Nephron (organoid): ENCODE results near the gene AGO4.

ENCODE experiments used
- H3K27ac Mint-ChIP-seq, 3 experiments: 2 replicates each; pipeline ENCODE4 v1.8.0; 2020; ENCODE audit warnings: mixed read lengths in 3 of 3, mild to moderate bottlenecking in 2 of 3, moderate library complexity in 1 of 3
- H3K27me3 Mint-ChIP-seq: 2 replicates; pipeline ENCODE4 v1.8.0; 2021; ENCODE audit warnings: low read depth, mild to moderate bottlenecking, moderate library complexity, mixed read lengths
- H3K36me3 Mint-ChIP-seq: 2 replicates; pipeline ENCODE4 v1.8.0; 2020; ENCODE audit warnings: low read depth, mixed read lengths
- H3K4me1 Mint-ChIP-seq: 2 replicates; pipeline ENCODE4 v1.8.0; 2020; ENCODE audit warnings: mixed read lengths
- H3K4me3 Mint-ChIP-seq, 3 experiments: 2 replicates each; pipeline ENCODE4 v1.8.0; 2020; ENCODE audit warnings: mild to moderate bottlenecking in 3 of 3, mixed read lengths in 3 of 3, moderate library complexity in 2 of 3
- H3K9me3 Mint-ChIP-seq: 2 replicates; pipeline ENCODE4 v1.8.0; 2020; ENCODE audit warnings: mixed read lengths
- CTCF ChIP-seq, 3 experiments: fragments of 200-600 bp; sonication (generic); IDR thresholded peaks; one replicate each; pipeline ENCODE4 v1.5.0; 2021; ENCODE audit warnings: antibody characterized with exemption in 3 of 3; ENCODE audit not compliant: unreplicated experiment in 3 of 3

Gene AGO4

GRCh38 chr1:35807614-35808449, at the start of gene AGO4:
TSS of gene AGO4 (plus strand) at chr1:35808016. CDS start at chr1:35808417, 401 bp downstream.
- H3K4me1 Mint-ChIP-seq = peaks cover 19% of the 10 kb centered on the region

GRCh38 chr1:35762141-35762540, 45.7 kb upstream of the AGO4 start:
- Mint-ChIP-seq H3K4me1 (no peaks in the 10 kb centered on the region), H3K27ac (no peak overlapping the region), H3K9me3 (no peaks in the 10 kb centered on the region), H3K36me3 (peaks cover 11% of the 10 kb centered on the region), H3K4me3 (no peak overlapping the region), H3K27me3 (no peaks in the 10 kb centered on the region)
- TF ChIP-seq CTCF (IDR thresholded peaks at IDR 0.05; ENCODE audit: unreplicated experiment in 3 of 3) = no peak

More at GRCh38 chr1:35807614-35808449, at the start of gene AGO4:
- Mint-ChIP-seq H3K4me3 (peak within 1 kb of the TSS; percentile 96 to 100 (median 98)), H3K27ac (peak within 1 kb of the TSS; percentile 92 to 97 (median 94)), H3K27me3 (peaks cover 4% of the 10 kb centered on the region), H3K36me3 (no peaks in the 10 kb centered on the region), H3K9me3 (no peaks in the 10 kb centered on the region)
- no peak for TF ChIP-seq CTCF (IDR thresholded peaks at IDR 0.05; ENCODE audit: unreplicated experiment in 3 of 3)

- H3K9me3 Mint-ChIP-seq = no peaks in the 10 kb centered on the region
- no peak overlapping the region for H3K4me3 Mint-ChIP-seq
- TF ChIP-seq CTCF (IDR thresholded peaks at IDR 0.05; ENCODE audit: unreplicated experiment in 3 of 3) = no peak
- no peaks in the 10 kb centered on the region for H3K4me1 Mint-ChIP-seq
- no peaks in the 10 kb centered on the region for H3K27me3 Mint-ChIP-seq
- no peak overlapping the region for H3K27ac Mint-ChIP-seq
- H3K36me3 Mint-ChIP-seq = peaks cover 11% of the 10 kb centered on the region
Observed at GRCh38 chr1:35763201-35763600, 44.6 kb upstream of the AGO4 start.

- no peak overlapping the region for H3K4me3 Mint-ChIP-seq
- no peak for TF ChIP-seq CTCF (IDR thresholded peaks at IDR 0.05; ENCODE audit: unreplicated experiment in 3 of 3)
- H3K4me1 Mint-ChIP-seq = peaks cover 8% of the 10 kb centered on the region
- no peaks in the 10 kb centered on the region for H3K27me3 Mint-ChIP-seq
- H3K9me3 Mint-ChIP-seq = no peaks in the 10 kb centered on the region
- H3K27ac Mint-ChIP-seq = no peak overlapping the region
- H3K36me3 Mint-ChIP-seq = peaks cover 11% of the 10 kb centered on the region
Observed at GRCh38 chr1:35764283-35764682, 43.5 kb upstream of the AGO4 start.

- TF ChIP-seq CTCF (IDR thresholded peaks at IDR 0.05; ENCODE audit: unreplicated experiment in 3 of 3) = no peak
- no peaks in the 10 kb centered on the region for H3K9me3 Mint-ChIP-seq
Observed at GRCh38 chr1:35768350-35769187, 39.2 kb upstream of the AGO4 start.

More at GRCh38 chr1:35768350-35769187, 39.2 kb upstream of the AGO4 start:
- peak overlapping the region; percentile 76 to 93 (median 84) for H3K27ac Mint-ChIP-seq
- peak overlapping the region; percentile 89 to 93 (median 91) for H3K4me3 Mint-ChIP-seq
- H3K4me1 Mint-ChIP-seq = peaks cover 8% of the 10 kb centered on the region
- no peaks in the 10 kb centered on the region for H3K27me3 Mint-ChIP-seq
- H3K36me3 Mint-ChIP-seq = no peaks in the 10 kb centered on the region
